Panc1 (cell line): ENCODE results near the gene BACE2. TPM values are rescaled to one million over a fixed set of nuclear protein-coding genes. Genes with fewer than 3 reads are reported as not detected.
A peak's percentile ranks its signal among the peaks of the same experiment; 100 is the strongest.

ENCODE experiments used
- ATAC-seq: fragments of 200-7000 bp; cut with Tn5 transposase; 2 replicates; pipeline ENCODE4 v1.9.1; 2020; ENCODE audit warnings: mild to moderate bottlenecking, moderate library complexity
- BruUV-seq: library from RNA; stranded (reverse); fragments of 400-500 nt; replicated peaks from 2 replicates; lab custom pipeline; 2021; lab: Mats Ljungman, UMichigan
- CTCF ChIA-PET: fragments of 300-600 bp; sonication (Branson Sonifier 250); formaldehyde crosslinking; loops from one replicate; lab custom pipeline; 2022; ENCODE audit warnings: antibody characterized with exemption; lab: Charles Lee
- POLR2A ChIA-PET: fragments of 300-600 bp; sonication (Branson Sonifier 250); formaldehyde crosslinking; loops from one replicate; lab custom pipeline; 2022; ENCODE audit warnings: antibody characterized with exemption; lab: Charles Lee
- DNase-seq: peaks from one replicate; pipeline ENCODE4 v3.0.0-alpha.2; 2010; ENCODE audit warnings: low read depth, low spot score
- H3K27ac ChIP-seq: 2 replicates; pipeline ENCODE4 v1.5.1; 2011; ENCODE audit warnings: mild to moderate bottlenecking, low read length, inconsistent platforms
- H3K27me3 ChIP-seq: fragments of 200-500 bp; sonication (Bioruptor generic); 2 replicates; pipeline ENCODE4 v1.6.0; 2014; ENCODE audit warnings: low read length, inconsistent platforms; ENCODE audit not compliant: control insufficient read depth, insufficient read depth
- H3K36me3 ChIP-seq: fragments of 200-500 bp; sonication (Bioruptor generic); 2 replicates; pipeline ENCODE4 v1.5.1; 2014; ENCODE audit warnings: inconsistent platforms, mild to moderate bottlenecking, low read length, moderate library complexity; ENCODE audit not compliant: control insufficient read depth, insufficient read depth
- H3K4me1 ChIP-seq: 2 replicates; pipeline ENCODE4 v1.5.1; 2011; ENCODE audit warnings: inconsistent platforms, mild to moderate bottlenecking, low read length, moderate library complexity; ENCODE audit not compliant: control insufficient read depth, insufficient read depth
- H3K4me3 ChIP-seq, 2 experiments: 2 replicates each; pipeline ENCODE4 v1.5.1; 2011 to 2012; ENCODE audit warnings: low read depth in 2 of 2, low read length in 2 of 2, mild to moderate bottlenecking in 2 of 2, inconsistent platforms in 1 of 2, moderate library complexity in 1 of 2
- H3K9me3 ChIP-seq: fragments of 200-500 bp; sonication (Bioruptor generic); 2 replicates; pipeline ENCODE4 v1.5.1; 2014; ENCODE audit warnings: low read depth, mild to moderate bottlenecking, inconsistent platforms, low read length, moderate library complexity; ENCODE audit not compliant: control insufficient read depth, insufficient read depth
- CTCF ChIP-seq: fragments of 450-650 bp; IDR thresholded peaks from 2 replicates; pipeline ENCODE4 v1.5.1; 2017; ENCODE audit warnings: mild to moderate bottlenecking
- POLR2AphosphoS5 ChIP-seq: IDR thresholded peaks from 2 replicates; pipeline ENCODE4 v1.6.1; 2012; ENCODE audit warnings: mild to moderate bottlenecking, low read depth, low read length, moderate library complexity
- REST ChIP-seq, 2 experiments: IDR thresholded peaks; 2 replicates each; pipeline ENCODE4 v1.6.1; 2011 to 2012; ENCODE audit warnings: low read depth in 2 of 2, control low read depth in 1 of 2, low read length in 1 of 2, mild to moderate bottlenecking in 1 of 2, moderate library complexity in 1 of 2; ENCODE audit not compliant: insufficient read depth in 1 of 2
- SIN3A ChIP-seq: IDR thresholded peaks from 2 replicates; pipeline ENCODE4 v1.6.1; 2012; ENCODE audit warnings: low read depth, mild to moderate bottlenecking, low read length, moderate library complexity, borderline replicate concordance; ENCODE audit not compliant: insufficient read depth
- TCF7L2 ChIP-seq: IDR thresholded peaks from 2 replicates; pipeline ENCODE4 v1.6.1; 2011; ENCODE audit warnings: mild to moderate bottlenecking, low read depth, low read length, inconsistent platforms
- in situ Hi-C: cut with HindIII; loops from 2 replicates; pipeline ENCODE4 v1.10.0; 2016; ENCODE audit warnings: low sequenced_read_pairs, low pct_unique_long_range_greater_than_20kb
- intact Hi-C: fragments of 100-400 bp; cut with micrococcal nuclease; formaldehyde crosslinking; loops from one replicate; pipeline ENCODE4 v1.10.0; 2022; ENCODE audit not compliant: unreplicated experiment
- total RNA-seq: library from RNA; stranded (reverse); gene quantifications from one replicate; pipeline ENCODE4 v1.2.1, GENCODE V29; 2021; ENCODE audit not compliant: unreplicated experiment

The BACE2 gene
- total RNA-seq, 1 experiment from 2014 or later: 16.3 TPM

GRCh38 chr21:41142051-41142795 lies 25.7 kb upstream of the BACE2 start:
- Histone ChIP-seq H3K27me3 (no peaks in the 10 kb centered on the region; the same call in 1 of the 2 replicates), H3K9me3 (no peaks in the 10 kb centered on the region), H3K36me3 (no peaks in the 10 kb centered on the region), H3K4me3 (no peak overlapping the region), H3K27ac (no peak overlapping the region), H3K4me1 (no peaks in the 10 kb centered on the region)
- ChIA-PET POLR2A (no interaction called here), CTCF (no interaction called here)
- in situ Hi-C loops (no loop called here), intact Hi-C loops (no loop called here)
- ATAC-seq: peak; percentile 50
- no TSS peak for BruUV-seq
- no peak for DNase-seq
- TF ChIP-seq POLR2AphosphoS5 (no peak), REST (IDR thresholded peaks at IDR 0.05; ENCODE audit: insufficient read depth in 1 of 2, low read depth in 2 of 2, low read length in 1 of 2) (no peak), CTCF (no peak), TCF7L2 (no peak), SIN3A (no peak)

DNA sequence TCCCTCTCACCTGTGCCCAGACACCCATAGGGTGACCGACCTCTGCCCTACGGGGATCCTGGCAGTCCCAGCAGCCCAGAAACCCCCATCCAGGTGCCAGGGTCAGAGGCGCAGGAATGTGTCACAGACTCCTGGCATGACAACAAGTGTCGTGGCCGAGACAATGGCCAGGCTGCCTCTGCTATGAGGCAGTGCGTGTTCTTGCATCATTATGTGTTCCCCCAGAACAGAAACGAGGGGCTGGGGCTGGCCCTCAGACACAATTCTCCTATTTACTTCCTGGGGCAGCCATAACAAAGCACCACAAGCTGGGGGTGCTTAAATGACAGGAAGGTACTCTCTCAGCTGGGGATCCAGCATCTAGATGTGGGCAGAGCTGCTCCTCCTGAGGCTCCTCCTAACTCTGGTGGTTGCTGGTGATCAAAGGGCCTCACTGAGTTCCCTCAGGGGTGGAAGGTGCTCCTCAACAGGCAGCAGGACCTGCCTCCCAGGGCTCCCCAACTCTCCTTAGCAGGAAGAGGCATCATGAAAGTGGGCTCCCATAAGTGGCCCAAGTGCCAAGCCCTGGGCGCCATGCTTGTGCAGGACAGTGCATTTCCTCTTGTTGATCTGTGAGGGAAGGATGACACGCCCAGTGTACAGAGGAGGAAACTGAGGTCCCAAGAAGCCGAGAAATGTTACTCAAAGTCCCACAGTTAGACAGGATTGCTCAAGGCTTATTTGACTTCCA lies 24.2 kb upstream of the BACE2 start:
- BruUV-seq: no TSS peak
- H3K4me1 ChIP-seq: no peaks in the 10 kb centered on the region; the same call in 1 of the 2 replicates
- intact Hi-C loops (no loop called here), in situ Hi-C loops (no loop called here)
- no peak overlapping the region for H3K4me3 ChIP-seq
- ChIA-PET POLR2A (no interaction called here), CTCF (no interaction called here)
- ATAC-seq (no peak), DNase-seq (no peak)
- no peak overlapping the region for H3K27ac ChIP-seq
- H3K36me3 ChIP-seq: no peaks in the 10 kb centered on the region
- TF ChIP-seq POLR2AphosphoS5: no peak
- H3K27me3 ChIP-seq: no peaks in the 10 kb centered on the region; the same call in 1 of the 2 replicates
- no peaks in the 10 kb centered on the region for H3K9me3 ChIP-seq
